D721Med (cell line): ENCODE measurements around the gene OMA1.

ENCODE experiments used
- DNase-seq: peaks from one replicate; pipeline ENCODE4 v3.0.0; 2011; ENCODE audit warnings: low spot score; ENCODE audit not compliant: insufficient read length
- FAIRE-seq: peaks from 2 replicates; lab custom pipeline; 2011; peaks lifted over from hg19 to GRCh38; lab: Jason Lieb, UNC
- TF ChIP-seq, protein P1 (sequence below): IDR thresholded peaks from 2 replicates; pipeline ENCODE4 v1.5.1; 2012; ENCODE audit warnings: mild to moderate bottlenecking, control low read depth; ENCODE audit not compliant: insufficient read depth; ENCODE audit errors: missing control alignments

The OMA1 gene

DNA sequence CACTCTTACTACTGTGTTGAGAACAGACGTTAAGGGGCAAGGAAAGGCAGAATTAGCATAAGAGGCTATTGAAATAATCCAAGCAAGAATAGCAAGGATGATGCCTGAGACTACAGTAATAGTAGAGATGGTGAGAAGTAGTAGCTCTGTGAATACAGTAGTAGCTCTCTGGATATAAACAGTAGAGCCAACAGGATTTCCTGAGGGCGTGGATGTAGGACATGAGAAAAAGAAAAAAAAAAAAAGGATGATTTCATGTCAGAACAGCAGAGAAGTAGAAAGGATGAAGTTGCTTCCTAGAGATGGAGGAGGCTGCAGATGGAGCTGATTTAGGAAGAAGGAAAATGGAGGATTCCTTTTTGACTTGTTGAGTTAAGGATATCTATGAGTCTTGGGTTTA, 112.3 kb downstream of the OMA1 start:
- TF ChIP-seq, protein P1, sequence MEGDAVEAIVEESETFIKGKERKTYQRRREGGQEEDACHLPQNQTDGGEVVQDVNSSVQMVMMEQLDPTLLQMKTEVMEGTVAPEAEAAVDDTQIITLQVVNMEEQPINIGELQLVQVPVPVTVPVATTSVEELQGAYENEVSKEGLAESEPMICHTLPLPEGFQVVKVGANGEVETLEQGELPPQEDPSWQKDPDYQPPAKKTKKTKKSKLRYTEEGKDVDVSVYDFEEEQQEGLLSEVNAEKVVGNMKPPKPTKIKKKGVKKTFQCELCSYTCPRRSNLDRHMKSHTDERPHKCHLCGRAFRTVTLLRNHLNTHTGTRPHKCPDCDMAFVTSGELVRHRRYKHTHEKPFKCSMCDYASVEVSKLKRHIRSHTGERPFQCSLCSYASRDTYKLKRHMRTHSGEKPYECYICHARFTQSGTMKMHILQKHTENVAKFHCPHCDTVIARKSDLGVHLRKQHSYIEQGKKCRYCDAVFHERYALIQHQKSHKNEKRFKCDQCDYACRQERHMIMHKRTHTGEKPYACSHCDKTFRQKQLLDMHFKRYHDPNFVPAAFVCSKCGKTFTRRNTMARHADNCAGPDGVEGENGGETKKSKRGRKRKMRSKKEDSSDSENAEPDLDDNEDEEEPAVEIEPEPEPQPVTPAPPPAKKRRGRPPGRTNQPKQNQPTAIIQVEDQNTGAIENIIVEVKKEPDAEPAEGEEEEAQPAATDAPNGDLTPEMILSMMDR = no peak
- FAIRE-seq (no peak), DNase-seq (no peak)

DNA sequence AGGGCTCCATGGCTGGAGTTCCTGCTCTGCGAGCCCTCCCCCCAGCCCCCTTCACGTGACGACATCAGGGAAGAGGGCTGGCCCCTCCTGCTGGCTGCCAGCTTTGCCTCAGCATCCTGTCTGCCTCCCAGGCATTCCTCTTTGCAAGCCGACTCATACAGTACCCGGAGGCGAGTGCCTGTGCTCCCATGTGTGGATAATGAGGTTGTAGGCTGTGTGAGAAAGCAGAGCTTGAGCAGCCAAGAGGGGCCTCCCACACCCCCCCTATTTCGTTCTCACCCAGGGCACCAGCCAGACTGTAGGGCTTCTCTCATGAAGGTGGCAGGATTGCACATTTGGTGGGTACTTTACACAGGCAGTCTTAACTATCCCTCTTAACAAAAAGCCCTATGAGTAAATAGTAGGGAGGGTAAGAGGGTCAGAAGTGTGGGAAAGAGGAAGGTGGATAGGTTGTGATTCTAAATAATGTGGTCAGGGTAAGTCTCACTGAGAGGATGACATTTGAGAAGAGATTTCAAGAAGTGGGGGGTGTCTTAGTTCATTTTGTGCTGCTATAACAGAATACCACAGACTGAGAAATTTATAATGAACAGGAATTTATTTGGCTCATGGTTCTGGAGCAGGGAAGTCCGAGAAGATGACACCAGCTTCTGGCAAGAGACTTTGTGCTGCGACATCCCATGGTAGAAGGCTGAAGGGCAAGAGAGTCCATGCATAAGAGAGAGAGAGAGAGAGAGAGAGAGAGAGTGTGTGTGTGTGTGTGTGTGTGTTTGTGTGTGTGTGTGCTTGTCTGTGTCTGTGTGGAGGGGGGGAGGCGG, 113.5 kb downstream of the OMA1 start:
- FAIRE-seq (no peak), DNase-seq (no peak)
- TF ChIP-seq, protein P1 = no peak

DNA sequence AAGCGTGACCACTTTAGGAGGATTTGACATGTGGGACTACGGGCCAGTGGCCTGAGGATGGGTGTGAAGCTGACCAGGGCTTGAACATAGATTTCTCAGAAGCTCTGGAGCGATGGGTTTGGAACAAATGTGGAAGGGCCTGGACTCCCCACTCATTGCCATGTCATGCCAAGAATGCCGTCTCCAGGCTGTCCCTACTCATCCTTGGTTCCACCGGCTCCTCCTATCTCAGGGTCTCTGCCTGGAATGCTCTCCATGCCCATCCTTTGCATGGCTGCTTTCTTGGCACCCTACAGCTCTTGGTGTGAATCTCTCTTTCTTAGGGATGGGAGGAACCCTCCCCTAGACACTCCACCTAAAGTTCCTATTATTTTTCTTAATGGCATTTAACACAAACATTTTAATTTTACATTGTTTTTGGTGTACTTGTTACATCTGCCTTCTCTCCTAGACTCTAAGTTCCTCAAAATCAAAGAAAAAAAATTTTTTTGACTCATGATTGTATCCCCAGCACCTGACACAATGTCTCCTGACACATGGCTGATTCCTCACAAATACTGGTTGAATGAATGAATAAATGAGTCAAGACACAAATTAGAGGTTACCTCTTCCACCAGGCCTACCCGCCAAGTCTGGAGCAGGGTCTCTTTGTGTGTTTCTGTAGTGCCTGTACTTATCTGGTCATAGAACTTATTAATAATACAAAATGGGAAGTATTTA, 114.5 kb downstream of the OMA1 start:
- DNase-seq (no peak), FAIRE-seq (no peak)
- TF ChIP-seq, protein P1 = no peak
